NCI-H1048 (cell line): ENCODE measurements around the gene NUDT9.
"Not testable (repeated sequence)": the region's sequence is repeated elsewhere in the genome, so short reads cannot be mapped to it uniquely, and the experiment has no call there.

ENCODE experiments used
- DNase-seq: peaks from one replicate; lab custom pipeline; 2025; lab: John Stamatoyannopoulos, UW

NUDT9 gene, protein sequence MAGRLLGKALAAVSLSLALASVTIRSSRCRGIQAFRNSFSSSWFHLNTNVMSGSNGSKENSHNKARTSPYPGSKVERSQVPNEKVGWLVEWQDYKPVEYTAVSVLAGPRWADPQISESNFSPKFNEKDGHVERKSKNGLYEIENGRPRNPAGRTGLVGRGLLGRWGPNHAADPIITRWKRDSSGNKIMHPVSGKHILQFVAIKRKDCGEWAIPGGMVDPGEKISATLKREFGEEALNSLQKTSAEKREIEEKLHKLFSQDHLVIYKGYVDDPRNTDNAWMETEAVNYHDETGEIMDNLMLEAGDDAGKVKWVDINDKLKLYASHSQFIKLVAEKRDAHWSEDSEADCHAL

DNA sequence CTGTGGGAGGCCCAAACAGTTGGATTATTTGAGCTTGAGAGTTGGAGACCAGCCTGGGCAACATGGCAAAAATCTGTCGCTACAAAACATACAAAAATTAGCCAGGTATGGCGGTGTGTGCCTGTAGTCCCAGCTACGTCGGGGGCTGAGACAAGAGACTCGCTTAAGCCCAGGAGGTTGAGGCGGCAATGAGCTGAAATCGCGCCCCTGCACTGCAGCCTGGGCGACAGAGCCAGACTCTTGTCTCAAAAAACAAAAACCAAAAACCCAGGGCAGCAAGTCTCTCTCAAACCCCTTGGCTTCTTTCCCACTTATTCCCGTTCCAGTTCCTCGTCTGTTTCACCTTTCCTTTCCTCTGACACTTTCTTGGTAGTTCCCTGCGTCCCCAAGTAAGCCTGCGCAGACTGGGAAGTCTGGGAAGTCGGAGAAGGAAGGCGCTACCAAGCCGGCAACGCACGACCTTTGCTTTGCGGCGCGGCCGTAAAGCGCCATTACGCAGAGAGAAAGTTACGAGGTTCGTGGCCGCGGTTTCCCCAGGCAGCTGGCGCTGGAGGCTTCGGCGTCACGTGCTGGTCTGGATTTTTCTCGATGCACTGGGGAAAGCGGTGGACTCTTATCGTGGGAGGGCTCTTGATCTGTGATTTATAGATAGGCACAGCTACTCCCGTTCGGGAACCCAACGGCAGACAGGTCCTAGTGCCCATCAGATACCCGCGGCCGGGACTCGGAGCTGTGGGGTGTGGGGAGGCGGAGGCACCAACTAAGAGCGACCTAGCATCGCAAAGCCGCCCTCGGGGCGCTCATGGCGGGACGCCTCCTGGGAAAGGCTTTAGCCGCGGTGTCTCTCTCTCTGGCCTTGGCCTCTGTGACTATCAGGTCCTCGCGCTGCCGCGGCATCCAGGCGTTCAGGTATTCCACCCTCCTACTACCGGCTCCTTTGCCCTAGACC is at the start of gene NUDT9:
NUDT9 (plus strand) TSS at position 470 of the 949 bp plus-strand sequence; CDS start at position 803, 333 bp downstream.
- peak; percentile 93 for DNase-seq

DNA sequence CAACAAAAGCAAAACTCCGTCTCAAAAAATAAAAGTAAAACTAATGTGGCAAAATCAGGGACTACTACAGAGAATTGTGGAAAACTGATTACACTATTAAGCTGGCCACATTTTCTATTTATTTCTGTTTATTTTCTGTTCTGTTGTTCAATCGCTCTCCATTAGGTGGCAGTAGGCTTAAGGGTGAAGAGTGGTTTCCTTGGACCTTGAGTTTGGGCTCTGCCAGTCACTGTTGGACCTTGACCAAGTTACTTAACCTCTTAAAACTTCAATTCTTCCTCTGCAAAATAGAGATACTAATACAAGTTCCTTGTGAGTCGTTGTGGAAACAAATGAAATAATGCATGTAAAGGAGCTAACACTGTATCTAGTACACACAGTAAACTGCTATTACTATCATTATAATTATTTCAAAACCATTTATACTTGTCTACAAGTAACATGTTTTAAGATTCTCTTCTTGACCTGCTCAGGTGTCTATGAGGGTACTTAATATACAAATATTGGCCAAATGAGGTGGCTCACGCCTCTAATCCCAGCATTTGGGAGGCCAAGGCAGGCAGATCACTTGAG is 46.6 kb upstream of the NUDT9 start:
- no peak for DNase-seq

DNA sequence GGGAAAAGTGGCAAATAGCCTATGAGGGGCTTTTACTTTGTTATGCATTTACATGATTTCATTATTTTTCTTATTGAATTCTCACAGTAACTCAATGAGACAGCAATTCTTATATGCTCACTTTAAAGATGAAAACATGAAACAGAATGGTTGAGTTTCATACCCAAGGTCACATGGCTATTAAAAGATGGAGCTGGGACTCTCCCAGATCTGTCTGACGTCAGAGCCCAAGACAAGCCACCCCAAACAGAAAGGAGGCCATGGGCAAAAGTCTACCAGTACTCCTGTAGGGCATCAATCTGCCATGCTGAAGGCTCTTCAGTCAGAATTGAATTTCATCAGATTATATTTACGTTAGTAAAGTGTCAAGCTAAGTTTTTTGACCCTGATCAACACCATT is 44.6 kb upstream of the NUDT9 start:
- no peak for DNase-seq

DNA sequence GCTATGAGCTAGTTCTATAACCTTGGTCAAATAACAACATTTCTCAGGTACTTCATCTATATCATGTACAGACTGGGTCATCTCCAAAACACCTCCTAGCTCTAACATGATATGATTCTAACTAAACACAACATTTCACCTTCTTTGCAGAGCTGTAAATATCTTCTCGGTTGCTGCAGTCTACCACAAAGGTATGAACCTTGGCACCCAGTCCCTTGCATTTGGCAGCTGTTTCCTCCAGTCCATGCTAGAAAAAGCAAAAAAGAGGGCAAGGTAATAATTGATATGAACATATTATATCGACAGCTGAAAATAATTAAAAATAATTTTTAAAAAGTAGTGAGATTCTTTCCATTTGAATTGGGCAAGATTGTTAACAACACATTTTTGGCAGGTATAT is 40.3 kb upstream of the NUDT9 start:
- no peak for DNase-seq

DNA sequence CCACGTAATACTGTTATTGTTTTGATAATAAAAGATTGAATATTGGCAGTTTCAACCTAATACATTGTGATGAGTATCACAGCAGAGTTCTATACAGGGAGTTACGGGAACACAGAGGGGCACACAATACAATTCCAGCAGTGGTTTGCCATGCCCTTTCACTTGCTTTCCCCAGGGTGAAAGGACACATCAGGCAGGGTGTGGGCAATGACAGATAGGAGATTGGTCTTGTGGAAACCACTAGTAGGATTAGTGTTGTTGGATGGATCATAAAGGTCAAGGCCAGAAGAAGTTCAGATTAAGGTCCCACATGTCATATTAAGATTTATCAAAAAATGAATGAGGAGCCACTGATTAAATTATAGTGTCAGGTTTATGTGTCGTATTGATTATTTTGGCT is 39.4 kb upstream of the NUDT9 start:
- no peak for DNase-seq

DNA sequence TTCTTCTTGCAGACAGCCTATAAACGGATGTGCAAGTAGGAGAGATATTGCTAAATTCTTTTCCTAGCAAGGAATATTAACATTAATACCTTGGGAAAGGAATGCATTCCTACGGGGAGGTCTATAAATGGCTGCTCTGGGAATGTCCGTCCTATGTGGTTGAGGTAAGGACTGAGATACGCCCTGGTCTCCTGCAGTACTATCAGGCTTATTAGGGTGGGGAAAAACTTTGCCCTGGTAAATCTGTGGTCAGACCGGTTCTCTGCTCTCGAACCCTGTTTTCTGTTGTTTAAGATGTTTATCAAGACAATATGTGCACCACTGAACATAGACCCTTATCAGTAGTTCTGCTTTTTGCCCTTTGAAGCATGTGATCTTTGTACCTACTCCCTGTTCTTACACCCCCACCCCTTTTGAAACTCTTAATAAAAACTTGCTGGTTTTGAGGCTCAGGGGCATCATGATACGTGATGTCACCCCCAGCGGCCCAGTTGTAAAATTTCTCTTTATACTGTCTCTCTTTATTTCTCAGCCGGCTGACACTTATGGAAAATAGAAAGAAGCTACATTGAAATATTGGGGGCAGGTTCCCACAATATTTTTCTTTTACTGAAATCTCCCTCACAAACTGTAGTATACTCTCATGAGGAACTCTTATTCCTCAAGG is 37.8 kb upstream of the NUDT9 start:
- not testable (repeated sequence) for DNase-seq

DNA sequence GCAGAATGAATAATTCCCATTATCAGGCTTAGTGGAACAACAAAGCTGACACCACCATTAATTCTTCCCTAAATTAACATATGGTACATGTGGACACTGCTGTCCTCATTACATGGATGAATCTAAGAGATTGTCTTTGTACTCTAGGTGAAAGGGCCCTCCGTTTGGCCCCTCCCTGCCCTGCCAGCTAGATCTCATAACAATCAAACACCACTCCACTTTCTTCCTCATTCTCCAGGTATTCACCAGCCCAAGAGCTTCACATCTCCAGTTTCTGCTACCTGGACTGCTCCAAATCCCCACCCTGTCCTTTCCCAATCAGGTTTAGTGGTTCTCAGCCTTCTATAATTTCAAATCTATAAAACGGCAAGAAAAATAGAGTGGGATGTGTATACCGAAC is 35.1 kb upstream of the NUDT9 start:
- DNase-seq: no peak

DNA sequence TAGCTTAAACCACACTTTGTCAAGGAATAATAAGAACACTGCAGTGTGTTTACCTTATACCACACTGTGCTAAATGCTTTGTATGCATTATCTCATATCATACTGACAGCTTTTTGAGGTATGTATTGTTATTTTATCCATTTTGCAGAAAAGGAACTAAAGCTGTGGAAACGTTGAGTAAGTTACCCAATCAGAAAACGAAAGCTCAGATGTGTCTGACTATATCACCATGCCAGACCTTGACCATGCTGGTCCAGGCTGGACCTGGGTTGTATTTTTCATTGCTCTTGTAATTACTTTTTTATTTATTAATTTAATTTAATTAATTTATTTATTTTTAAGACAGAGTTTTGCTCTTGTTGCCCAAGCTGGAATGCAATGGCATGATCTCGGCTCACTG is 33.5 kb upstream of the NUDT9 start:
- DNase-seq: no peak

DNA sequence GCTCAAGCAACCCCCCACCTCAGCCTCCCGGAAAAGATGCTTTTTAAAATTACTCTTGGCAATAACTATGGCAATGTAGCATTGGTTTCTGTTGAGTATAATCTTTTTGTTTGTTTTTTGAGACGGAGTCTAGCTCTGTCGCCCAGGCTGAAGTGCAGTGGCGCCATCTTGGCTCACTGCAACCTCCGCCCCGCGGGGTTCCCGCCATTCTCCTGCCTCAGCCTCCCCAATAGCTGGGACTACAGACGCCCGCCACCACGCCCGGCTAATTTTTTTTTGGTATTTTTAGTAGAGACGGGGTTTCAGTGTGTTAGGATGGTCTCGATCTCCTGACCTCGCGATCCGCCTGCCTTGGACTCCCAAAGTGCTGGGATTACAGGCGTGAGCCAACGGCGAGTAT is 32.3 kb upstream of the NUDT9 start:
- not testable (repeated sequence) for DNase-seq

DNA sequence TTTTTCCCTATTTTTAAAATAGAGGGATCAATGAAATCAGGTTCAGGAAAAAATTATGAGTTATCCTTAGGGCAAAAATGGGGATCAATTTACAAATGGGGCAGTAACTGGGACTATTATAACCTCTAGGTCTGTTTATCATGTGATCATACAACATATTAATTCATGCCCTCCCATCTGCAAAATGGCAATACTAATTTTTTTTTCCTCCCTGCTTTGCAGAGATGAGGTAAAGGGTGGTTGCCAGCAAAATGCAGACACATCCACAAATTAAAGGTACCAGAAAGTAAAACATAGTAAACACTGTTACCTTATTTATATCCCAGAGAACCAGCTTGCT is 31.9 kb upstream of the NUDT9 start:
- no peak for DNase-seq

DNA sequence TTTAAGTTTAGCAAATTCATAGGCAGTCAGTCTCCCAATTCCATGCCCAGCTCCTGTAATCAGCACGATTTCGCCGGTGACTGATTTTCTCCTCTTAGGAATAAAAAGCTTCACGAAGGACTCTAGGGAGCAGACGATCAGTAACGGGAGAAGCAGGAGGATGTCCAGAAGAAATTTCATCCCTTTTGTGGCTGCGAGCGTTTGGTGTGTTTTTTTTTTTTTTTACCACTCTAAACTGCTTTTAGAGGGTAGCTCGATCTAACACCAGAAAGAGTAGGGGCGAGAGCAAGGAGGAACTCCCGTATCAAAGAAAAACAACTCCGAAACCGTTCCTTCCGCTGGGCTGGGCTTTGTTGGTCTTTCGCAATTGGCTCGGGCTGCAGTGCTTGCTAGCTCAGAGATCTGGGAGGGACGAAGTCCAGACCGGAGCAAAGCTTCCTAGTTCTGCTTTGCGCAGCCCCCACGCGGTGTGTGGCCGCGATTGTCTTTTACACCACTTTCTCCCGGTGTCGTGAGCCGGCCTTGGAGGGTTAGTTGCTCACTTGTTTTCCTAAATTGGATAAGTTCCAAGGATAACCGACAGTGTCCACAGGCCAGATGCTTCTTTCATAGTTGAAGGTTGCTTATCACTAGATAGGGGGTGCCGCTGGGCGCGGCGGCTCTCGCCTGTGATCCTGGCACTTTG is 31.3 kb upstream of the NUDT9 start, which contains the start of gene HSD17B11:
HSD17B11 (minus strand) TSS at position 298 of the 685 bp plus-strand sequence; CDS start at position 180, 118 bp downstream.
- DNase-seq: peak; percentile 58

DNA sequence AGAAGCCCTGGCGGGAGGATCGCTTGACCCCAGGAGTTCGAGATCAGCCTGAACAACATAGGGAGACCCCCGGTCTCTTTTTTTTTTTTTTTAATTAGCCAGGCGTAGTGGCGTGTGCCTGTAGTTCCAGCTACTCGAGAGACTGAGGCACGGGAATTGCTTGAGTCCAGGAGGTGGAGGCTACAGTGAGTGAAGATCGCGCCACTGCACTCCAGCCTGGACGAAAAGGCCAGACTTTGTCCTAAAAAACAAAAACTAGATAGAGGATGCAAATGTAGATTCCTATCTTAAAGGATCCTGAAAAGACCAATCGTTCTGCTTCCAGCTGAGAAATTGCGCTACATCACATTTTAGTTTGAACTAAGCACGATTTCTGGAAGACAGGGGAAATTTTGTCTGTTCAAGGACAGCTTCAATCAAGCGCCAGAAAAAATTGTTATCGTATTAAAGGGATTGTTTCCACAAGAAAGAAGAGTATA is 30.8 kb upstream of the NUDT9 start:
- no peak for DNase-seq

DNA sequence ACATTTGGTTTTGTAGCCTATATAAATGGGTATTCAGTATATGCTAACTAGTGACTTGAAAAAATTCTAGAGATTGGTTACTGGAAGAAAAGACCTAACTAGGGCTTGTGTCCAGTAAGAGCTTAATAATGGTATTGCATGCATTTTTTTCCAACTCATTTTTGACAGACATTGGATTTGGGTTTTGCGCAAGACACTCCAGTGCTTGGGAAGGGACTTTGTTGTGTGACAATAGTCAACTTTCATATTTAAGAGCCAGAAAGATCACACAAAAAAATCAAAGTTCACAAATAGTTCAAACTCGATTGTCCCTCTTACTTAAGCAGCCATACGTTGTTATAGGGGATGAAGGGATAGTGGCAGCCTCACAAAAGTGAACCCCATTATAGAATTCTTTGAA is 30.2 kb upstream of the NUDT9 start:
- no peak for DNase-seq

DNA sequence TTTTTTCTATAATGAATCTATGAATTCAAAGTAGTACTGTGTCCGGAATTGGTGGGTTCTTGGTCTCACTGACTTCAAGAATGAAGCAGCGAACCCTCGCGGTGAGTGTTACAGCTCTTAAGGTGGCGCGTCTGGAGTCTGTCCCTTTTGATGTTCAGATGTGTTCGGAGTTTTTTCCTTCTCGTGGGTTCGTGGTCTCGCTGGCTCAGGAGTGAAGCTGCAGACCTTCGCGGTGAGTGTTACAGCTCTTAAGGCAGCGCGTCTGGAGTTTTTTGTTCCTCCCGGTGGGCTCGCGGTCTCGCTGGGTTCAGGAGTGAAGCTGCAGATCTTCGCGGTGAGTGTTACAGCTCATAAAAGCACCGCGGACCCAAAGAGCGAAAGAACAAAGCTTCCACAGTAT is 27.3 kb upstream of the NUDT9 start:
- not testable (repeated sequence) for DNase-seq

DNA sequence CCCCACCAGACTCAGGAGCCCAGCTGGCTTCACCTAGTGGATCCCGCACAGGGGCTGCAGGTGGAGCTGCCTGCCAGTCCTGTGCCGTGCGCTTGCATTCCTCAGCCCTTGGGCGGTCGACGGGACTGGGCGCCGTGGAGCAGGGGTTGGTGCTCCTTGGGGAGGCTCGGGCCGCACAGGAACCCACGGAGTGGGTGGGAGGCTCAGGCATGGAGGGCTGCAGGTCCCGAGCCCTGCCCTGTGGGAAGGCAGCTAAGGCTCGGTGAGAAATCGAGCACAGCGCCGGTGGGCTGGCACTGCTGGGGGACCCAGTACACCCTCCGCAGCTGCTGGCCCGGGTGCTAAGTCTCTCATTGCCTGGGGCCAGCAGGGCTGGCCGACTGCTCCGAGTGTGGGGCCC is 26.5 kb upstream of the NUDT9 start:
- not testable (repeated sequence) for DNase-seq

DNA sequence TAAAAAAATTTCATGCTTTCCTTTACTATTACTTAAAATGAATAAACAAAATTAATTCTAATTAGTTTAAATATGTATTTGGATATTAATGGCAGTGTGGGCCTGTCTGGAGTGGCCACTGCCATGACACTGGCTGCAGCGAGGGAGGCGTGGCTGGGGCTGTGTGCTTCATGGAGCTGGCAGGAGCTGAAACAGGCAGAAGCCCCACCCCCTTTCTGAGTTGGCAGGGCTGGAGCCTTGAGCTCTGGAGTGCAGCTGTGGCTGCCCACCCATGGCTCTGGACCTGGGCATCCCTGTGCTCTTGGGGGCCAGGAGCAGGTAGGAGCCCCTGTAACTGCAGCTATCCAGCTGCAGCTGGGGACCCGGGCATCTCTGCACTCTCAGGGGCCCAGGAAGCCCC is 23.2 kb upstream of the NUDT9 start:
- DNase-seq: no peak

DNA sequence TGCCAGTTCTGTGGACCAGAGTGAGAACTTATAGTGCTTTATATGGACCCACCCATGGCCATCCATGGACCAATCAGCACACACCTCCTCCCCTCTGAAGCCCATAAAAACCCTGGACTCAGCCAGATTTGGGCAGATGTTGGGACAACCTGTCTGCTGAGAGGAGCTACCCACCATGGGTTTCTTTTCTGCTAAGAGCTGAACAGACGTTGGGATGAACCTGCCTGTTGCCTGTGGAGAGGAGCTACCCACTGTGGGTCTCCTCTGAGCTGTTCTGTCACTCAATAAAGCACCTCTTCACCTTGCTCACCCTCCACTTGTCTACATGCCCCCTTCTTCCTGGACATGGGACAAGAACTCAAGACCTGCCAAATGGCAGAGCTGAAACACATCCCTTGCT is 22.4 kb upstream of the NUDT9 start:
- DNase-seq: no peak

DNA sequence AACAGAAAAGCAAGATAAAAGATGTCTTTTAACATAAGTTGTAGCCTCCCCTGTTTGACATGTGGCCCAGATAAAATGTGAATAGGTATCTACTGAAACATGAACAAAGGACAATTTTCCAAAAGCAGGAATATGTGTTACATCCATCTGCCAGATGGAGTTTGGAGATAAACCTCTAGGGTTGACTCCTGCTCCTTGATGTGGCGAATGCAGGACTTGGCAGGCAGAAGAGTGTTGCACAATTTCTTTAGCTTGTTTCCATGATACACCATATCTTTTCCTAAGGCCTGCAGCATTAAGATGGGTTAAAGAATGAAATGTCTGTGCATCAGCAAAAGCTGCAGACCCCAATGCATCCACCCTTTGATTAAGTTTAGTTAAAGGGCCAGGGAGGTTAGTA is 18.6 kb upstream of the NUDT9 start:
- DNase-seq: not testable (repeated sequence)

DNA sequence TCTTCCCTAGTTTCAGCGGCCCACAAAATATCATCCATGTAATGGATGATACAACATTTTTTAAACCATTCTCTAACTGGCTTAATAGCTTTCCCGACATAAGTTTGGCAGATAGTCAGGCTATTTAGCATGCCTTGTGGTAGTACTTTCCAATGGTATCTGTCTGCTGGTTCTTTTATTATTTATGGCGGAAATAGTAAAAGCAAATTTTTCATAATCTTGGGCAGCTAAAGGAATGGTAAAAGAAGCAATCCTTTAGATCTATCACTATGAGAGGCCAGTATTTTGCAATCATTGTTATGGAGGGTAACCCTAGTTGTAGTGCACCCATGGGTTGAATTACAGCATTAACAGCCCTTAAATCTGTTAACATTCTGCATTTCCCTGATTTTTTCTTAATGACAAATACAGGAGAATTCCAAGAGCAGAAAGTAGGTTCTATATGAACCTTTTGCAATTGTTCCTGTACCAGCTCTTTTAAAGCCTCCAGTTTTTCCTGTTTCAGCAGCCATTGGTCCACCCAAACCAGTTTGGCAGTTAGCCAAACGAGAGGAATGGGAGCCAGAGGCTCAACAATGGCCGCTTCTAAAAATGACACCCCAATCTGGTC is 17.1 kb upstream of the NUDT9 start:
- DNase-seq: no peak

DNA sequence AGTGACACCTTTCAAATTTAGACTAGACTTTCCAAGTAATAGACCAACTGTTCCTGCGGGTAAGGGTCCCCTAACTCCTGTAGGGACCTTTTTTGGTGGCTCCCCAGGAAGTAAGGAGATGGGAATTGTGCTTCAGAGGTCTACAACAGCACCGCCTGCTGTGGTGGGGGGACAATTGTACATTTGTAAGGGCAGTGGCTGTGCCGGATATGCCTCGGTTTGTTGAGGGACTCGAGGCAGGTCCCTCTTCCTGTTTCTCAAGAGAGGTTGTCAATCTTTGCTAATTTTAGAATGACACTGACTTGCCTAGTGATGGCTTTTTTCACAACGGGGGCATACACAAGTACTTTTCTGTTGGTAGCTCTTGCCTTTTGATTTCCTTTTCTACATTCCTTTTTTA is 15.9 kb upstream of the NUDT9 start:
- no peak for DNase-seq

DNA sequence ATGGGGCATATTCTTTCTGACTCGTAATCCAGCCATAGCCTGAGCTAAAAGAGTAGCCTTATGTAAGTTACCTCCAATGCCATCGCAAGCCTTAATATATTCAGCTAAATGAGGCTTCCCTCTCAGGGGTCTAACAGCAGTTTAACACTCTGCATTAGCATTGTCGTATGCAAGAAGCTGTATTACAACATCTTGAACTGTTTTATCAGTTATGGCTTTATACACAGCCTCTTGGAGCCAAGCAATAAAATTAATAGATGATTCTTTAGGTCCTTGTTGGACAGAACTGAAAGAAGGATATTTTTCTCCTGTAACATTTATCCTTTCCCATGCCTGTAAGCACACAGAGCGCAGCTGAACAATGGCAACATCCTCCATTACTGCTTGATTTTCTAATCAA is 15.5 kb upstream of the NUDT9 start:
- DNase-seq: not testable (repeated sequence)
